A673 (cell line): ENCODE measurements around the gene HTRA2. TPM values are rescaled to one million over a fixed set of nuclear protein-coding genes. Genes with fewer than 3 reads are reported as not detected.

ENCODE experiments used
- BruUV-seq: library from RNA; stranded (reverse); fragments of 400-500 nt; replicated peaks from 2 replicates; lab custom pipeline; 2021; lab: Mats Ljungman, UMichigan
- CTCF ChIA-PET: fragments of 300-600 bp; sonication (Branson Sonifier 250); formaldehyde crosslinking; loops from one replicate; lab custom pipeline; 2022; ENCODE audit warnings: antibody characterized with exemption; lab: Charles Lee
- POLR2A ChIA-PET: fragments of 300-600 bp; sonication (Branson Sonifier 250); formaldehyde crosslinking; loops from one replicate; lab custom pipeline; 2022; ENCODE audit warnings: antibody characterized with exemption; ENCODE audit not compliant: low non-redundant PET; lab: Charles Lee
- DNase-seq: peaks from one replicate; pipeline ENCODE4 v3.0.0-alpha.2; 2015; ENCODE audit warnings: low spot score
- H3K27ac ChIP-seq: fragments of 200-600 bp; sonication (generic); 2 replicates; pipeline ENCODE4 v1.5.1; 2016; ENCODE audit warnings: mixed run types, low read depth, mild to moderate bottlenecking, mixed read lengths, antibody characterized with exemption, low read length; ENCODE audit not compliant: poor library complexity, severe bottlenecking
- H3K27me3 ChIP-seq: fragments of 200-600 bp; sonication (generic); replicated peaks from 2 replicates; pipeline ENCODE4 v1.6.1; 2017; ENCODE audit warnings: mixed run types, low read depth, mild to moderate bottlenecking, mixed read lengths, antibody characterized with exemption, low read length; ENCODE audit not compliant: insufficient read depth, poor library complexity
- H3K36me3 ChIP-seq: fragments of 200-600 bp; sonication (generic); 2 replicates; pipeline ENCODE4 v1.6.1; 2016; ENCODE audit warnings: mixed run types, mild to moderate bottlenecking, mixed read lengths, antibody characterized with exemption, low read length; ENCODE audit not compliant: insufficient read depth, poor library complexity, severe bottlenecking
- H3K4me1 ChIP-seq: fragments of 200-600 bp; sonication (generic); 2 replicates; pipeline ENCODE4 v1.6.1; 2017; ENCODE audit warnings: mixed run types, mild to moderate bottlenecking, mixed read lengths, antibody characterized with exemption, low read length; ENCODE audit not compliant: insufficient read depth, poor library complexity, severe bottlenecking
- H3K4me3 ChIP-seq: fragments of 200-600 bp; sonication (generic); 2 replicates; pipeline ENCODE4 v1.5.1; 2016; ENCODE audit warnings: low read depth, mixed run types, mild to moderate bottlenecking, mixed read lengths, low read length; ENCODE audit not compliant: poor library complexity, severe bottlenecking
- H3K9me3 ChIP-seq: fragments of 200-600 bp; sonication (generic); 2 replicates; pipeline ENCODE4 v1.6.1; 2016; ENCODE audit warnings: mixed run types, low read depth, mild to moderate bottlenecking, mixed read lengths, antibody characterized with exemption, low read length; ENCODE audit not compliant: poor library complexity, severe bottlenecking
- CTCF ChIP-seq: fragments of 300-800, 200-600 bp; sonication (generic); conservative IDR thresholded peaks from 2 replicates; pipeline ENCODE4 v1.5.1; 2017; ENCODE audit warnings: low read depth, mild to moderate bottlenecking, antibody characterized with exemption, low read length, moderate library complexity, mixed read lengths
- EZH2 ChIP-seq: fragments of 200-600 bp; sonication (generic); IDR thresholded peaks from 2 replicates; pipeline ENCODE4 v1.6.1; 2017; ENCODE audit warnings: borderline replicate concordance, low read depth, mild to moderate bottlenecking, mixed read lengths, antibody characterized with exemption, low read length; ENCODE audit not compliant: poor library complexity, severe bottlenecking
- intact Hi-C: fragments of 100-400 bp; cut with micrococcal nuclease; formaldehyde crosslinking; loops from one replicate; pipeline ENCODE4 v1.10.0; 2022; ENCODE audit not compliant: unreplicated experiment
- total RNA-seq: library from RNA; stranded (reverse); gene quantifications from 2 replicates; pipeline ENCODE4 v1.2.3, GENCODE V29; 2021

The HTRA2 gene
- total RNA-seq, 1 experiment from 2014 or later, result 35.1 TPM

- POLR2A ChIA-PET, result no interaction called here
- intact Hi-C loops, result no loop called here
Observed at GRCh38 chr2:74576211-74576862, 46.6 kb downstream of the HTRA2 start.

GRCh38 chr2:74576863-74577229 is 47.1 kb downstream of the HTRA2 start:
- Histone ChIP-seq H3K27ac (no peak overlapping the region), H3K27me3 (no peaks in the 10 kb centered on the region), H3K4me1 (no peaks in the 10 kb centered on the region), H3K4me3 (no peak overlapping the region), H3K36me3 (no peaks in the 10 kb centered on the region), H3K9me3 (no peaks in the 10 kb centered on the region)
- no peak for DNase-seq
- TF ChIP-seq CTCF (no peak), EZH2 (no peak)
- intact Hi-C loops, result no loop called here
- no TSS peak for BruUV-seq
- ChIA-PET POLR2A (no interaction called here), CTCF (no interaction called here)

More at GRCh38 chr2:74576211-74576862, 46.6 kb downstream of the HTRA2 start:
- Histone ChIP-seq H3K27ac (no peak overlapping the region), H3K27me3 (no peaks in the 10 kb centered on the region), H3K4me1 (no peaks in the 10 kb centered on the region), H3K4me3 (no peak overlapping the region), H3K36me3 (no peaks in the 10 kb centered on the region), H3K9me3 (no peaks in the 10 kb centered on the region)
- TF ChIP-seq CTCF (no peak), EZH2 (no peak)
- no TSS peak for BruUV-seq
- CTCF ChIA-PET, result no interaction called here
- DNase-seq, result no peak

GRCh38 chr2:74577448-74577847 is 47.7 kb downstream of the HTRA2 start:
- BruUV-seq, result no TSS peak
- TF ChIP-seq EZH2, result no peak
- no peak for TF ChIP-seq CTCF
- POLR2A ChIA-PET, result no interaction called here

More at GRCh38 chr2:74577448-74577847, 47.7 kb downstream of the HTRA2 start:
- no peaks in the 10 kb centered on the region for H3K4me1 ChIP-seq
- intact Hi-C loops, result no loop called here
- H3K4me3 ChIP-seq, result no peak overlapping the region
- CTCF ChIA-PET, result no interaction called here
- H3K36me3 ChIP-seq, result no peaks in the 10 kb centered on the region
- no peaks in the 10 kb centered on the region for H3K9me3 ChIP-seq
- DNase-seq, result peak; percentile 28
- H3K27me3 ChIP-seq, result no peaks in the 10 kb centered on the region
- no peak overlapping the region for H3K27ac ChIP-seq
